Neural crest cell (in vitro differentiated cells): ENCODE results near the gene SORBS1. TPM values are rescaled to one million over a fixed set of nuclear protein-coding genes. Genes with fewer than 3 reads are reported as not detected.

Source experiments
- DNase-seq: peaks from one replicate; pipeline ENCODE4 v3.0.0; 2021; ENCODE audit warnings: low read depth, mixed read lengths, low spot score
- H3K27ac Mint-ChIP-seq: one replicate; pipeline ENCODE4 v1.8.0; 2021; ENCODE audit warnings: mild to moderate bottlenecking, mixed read lengths; ENCODE audit not compliant: unreplicated experiment
- H3K27me3 Mint-ChIP-seq: 2 replicates; pipeline ENCODE4 v1.8.0; 2021; ENCODE audit warnings: low read depth, mild to moderate bottlenecking, mixed read lengths
- H3K36me3 Mint-ChIP-seq: 2 replicates; pipeline ENCODE4 v1.8.0; 2021; ENCODE audit warnings: low read depth, mild to moderate bottlenecking, mixed read lengths
- H3K4me1 Mint-ChIP-seq: 2 replicates; pipeline ENCODE4 v1.8.0; 2021; ENCODE audit warnings: mixed read lengths
- H3K4me3 Mint-ChIP-seq: one replicate; pipeline ENCODE4 v1.8.0; 2021; ENCODE audit warnings: mild to moderate bottlenecking, mixed read lengths
- H3K9me3 Mint-ChIP-seq: 2 replicates; pipeline ENCODE4 v1.8.0; 2021; ENCODE audit warnings: mixed read lengths
- total RNA-seq: library from RNA; stranded (reverse); gene quantifications from 2 replicates; pipeline ENCODE4 v1.2.1, GENCODE V29; 2021
- TF ChIP-seq, protein P1 (sequence below): fragments of 200-600 bp; sonication (generic); conservative IDR thresholded peaks from 2 replicates; pipeline ENCODE4 v1.5.0; 2021; ENCODE audit warnings: antibody characterized with exemption, mild to moderate bottlenecking

SORBS1 gene
- total RNA-seq, 1 donor from 2014 or later = 15.3 TPM

DNA sequence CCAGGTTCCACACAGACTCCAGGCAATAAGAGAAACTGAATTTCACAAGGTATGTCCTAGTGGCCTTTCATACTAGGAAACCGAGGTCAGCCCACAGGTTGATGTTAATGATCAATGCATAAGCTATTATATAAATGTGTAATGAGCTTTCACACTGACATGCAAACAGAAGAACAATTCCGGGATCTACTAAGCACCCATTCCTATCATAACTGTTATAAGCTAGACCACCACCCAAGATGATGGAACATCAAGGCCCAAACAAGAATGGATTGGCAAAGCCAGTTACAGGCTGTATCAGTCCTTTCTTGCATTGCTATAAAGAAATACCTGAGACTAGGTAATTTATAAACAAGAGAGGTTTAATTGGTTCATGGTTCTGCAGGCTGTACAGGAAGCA, 15.2 kb downstream of the SORBS1 start:
- no peaks in the 10 kb centered on the region for H3K27me3 Mint-ChIP-seq
- no peak overlapping the region for H3K27ac Mint-ChIP-seq
- TF ChIP-seq, protein P1, sequence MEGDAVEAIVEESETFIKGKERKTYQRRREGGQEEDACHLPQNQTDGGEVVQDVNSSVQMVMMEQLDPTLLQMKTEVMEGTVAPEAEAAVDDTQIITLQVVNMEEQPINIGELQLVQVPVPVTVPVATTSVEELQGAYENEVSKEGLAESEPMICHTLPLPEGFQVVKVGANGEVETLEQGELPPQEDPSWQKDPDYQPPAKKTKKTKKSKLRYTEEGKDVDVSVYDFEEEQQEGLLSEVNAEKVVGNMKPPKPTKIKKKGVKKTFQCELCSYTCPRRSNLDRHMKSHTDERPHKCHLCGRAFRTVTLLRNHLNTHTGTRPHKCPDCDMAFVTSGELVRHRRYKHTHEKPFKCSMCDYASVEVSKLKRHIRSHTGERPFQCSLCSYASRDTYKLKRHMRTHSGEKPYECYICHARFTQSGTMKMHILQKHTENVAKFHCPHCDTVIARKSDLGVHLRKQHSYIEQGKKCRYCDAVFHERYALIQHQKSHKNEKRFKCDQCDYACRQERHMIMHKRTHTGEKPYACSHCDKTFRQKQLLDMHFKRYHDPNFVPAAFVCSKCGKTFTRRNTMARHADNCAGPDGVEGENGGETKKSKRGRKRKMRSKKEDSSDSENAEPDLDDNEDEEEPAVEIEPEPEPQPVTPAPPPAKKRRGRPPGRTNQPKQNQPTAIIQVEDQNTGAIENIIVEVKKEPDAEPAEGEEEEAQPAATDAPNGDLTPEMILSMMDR = no peak
- H3K9me3 Mint-ChIP-seq = peaks cover 5% of the 10 kb centered on the region
- peaks cover 15% of the 10 kb centered on the region for H3K4me1 Mint-ChIP-seq
- no peak overlapping the region for H3K4me3 Mint-ChIP-seq
- no peak for DNase-seq
- H3K36me3 Mint-ChIP-seq = no peaks in the 10 kb centered on the region

DNA sequence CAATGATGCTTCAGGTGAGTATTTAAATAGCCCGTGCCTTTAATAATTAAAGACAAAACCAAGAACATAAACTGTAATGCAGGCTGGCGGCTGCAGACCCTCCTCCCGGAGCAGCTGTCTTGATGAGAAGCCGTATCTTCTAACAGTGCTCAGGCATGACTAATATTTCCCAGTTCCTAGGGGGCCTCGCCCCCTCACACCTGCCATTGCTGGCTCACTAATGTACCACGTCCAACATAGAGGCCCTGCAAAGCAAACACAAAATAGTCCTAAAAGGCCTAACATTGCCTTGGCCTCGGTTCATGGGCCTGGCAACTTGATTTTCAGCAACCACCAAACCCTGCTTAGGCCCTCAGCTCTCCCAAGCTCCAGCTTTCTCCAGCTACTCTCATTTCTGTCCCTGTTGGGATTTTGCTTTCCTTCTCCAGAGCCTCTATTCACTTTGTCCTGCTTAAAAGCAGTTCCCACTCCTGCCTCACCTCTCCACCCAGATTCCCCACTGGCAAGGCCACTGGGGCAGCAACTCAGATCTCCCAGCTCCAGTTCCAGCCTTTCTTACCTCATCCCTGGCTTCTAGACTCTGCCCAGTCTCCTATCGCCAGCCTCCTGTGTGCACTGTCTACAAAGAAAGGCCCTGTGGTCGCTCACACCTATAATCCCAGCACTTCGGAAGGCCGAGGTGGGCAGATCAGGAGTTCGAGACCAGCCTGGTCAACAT, 16.2 kb downstream of the SORBS1 start:
- no peaks in the 10 kb centered on the region for H3K36me3 Mint-ChIP-seq
- H3K4me1 Mint-ChIP-seq = peaks cover 18% of the 10 kb centered on the region
- H3K9me3 Mint-ChIP-seq = peaks cover 5% of the 10 kb centered on the region
- DNase-seq = no peak
- TF ChIP-seq, protein P1 = no peak
- H3K27me3 Mint-ChIP-seq = no peaks in the 10 kb centered on the region
- no peak overlapping the region for H3K27ac Mint-ChIP-seq
- no peak overlapping the region for H3K4me3 Mint-ChIP-seq

DNA sequence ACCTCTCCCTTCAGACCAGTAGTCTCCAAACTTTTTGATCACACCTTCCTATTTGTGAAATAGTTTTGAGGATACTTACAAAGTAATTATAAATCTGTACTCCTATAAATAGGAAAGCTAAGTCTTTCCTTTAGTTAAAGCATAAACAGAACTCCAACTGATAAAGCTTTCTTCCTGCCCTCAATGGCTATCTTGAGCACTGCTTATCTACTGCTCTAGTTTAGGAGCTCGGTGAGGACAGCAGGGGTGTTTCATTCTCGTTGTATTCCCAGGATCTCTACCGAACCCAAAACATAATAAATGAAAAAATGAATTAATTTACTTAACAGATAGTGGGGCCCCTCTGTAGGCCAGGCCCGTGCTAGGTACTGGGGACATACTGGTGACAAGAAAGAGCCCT, 17.7 kb downstream of the SORBS1 start:
- peaks cover 27% of the 10 kb centered on the region for H3K4me1 Mint-ChIP-seq

DNA sequence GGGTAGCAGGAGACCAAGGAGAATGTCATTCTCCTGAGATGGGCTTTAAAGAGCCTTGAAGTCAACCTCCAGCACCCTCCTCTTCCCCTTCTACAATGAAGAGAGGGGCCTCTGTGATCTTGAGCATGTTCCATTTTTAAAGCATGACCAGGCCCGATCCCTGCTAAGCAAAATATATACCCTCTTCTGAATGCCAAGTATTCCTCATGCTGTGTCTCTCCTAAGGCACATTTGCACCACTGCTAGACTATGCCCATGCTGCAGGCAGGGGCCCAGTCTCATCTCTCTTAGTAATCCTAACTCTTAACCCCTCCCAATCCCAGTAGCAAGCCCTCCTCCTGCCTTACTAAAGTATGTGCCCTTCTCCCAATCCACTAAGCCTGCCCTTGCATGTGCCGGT, 18.4 kb downstream of the SORBS1 start:
- peaks cover 27% of the 10 kb centered on the region for H3K4me1 Mint-ChIP-seq
- peaks cover 5% of the 10 kb centered on the region for H3K9me3 Mint-ChIP-seq
- TF ChIP-seq, protein P1 = no peak
- no peaks in the 10 kb centered on the region for H3K36me3 Mint-ChIP-seq
- no peak overlapping the region for H3K27ac Mint-ChIP-seq
- no peak for DNase-seq
- H3K4me3 Mint-ChIP-seq = no peak overlapping the region
- no peaks in the 10 kb centered on the region for H3K27me3 Mint-ChIP-seq

More for the DNA sequence above, 17.7 kb downstream of the SORBS1 start:
- no peaks in the 10 kb centered on the region for H3K36me3 Mint-ChIP-seq
- TF ChIP-seq, protein P1 = no peak
- H3K9me3 Mint-ChIP-seq = peaks cover 5% of the 10 kb centered on the region
- H3K27me3 Mint-ChIP-seq = no peaks in the 10 kb centered on the region
- DNase-seq = no peak
- H3K4me3 Mint-ChIP-seq = no peak overlapping the region
- H3K27ac Mint-ChIP-seq = no peak overlapping the region

DNA sequence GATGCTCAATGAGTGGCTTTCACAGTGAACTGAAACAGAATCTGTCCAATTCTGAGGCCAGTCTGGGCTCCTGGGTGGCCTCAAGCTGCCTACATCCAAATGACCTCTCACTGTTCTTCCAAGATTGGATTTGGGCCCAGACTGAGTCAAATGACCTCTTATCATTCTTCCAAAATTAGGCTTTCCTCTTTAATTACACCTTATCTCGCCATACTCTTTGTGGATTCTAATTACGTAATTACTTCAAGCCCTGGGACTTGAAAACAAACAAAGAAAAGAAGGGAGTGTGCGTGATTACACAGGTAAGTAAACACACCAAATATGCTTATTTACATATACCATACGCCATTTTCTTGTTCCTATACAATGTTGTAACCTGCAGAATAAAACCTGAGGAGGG, 18.8 kb downstream of the SORBS1 start:
- Mint-ChIP-seq H3K4me3 (no peak overlapping the region), H3K36me3 (no peaks in the 10 kb centered on the region), H3K4me1 (peaks cover 27% of the 10 kb centered on the region), H3K9me3 (peaks cover 5% of the 10 kb centered on the region), H3K27ac (no peak overlapping the region), H3K27me3 (no peaks in the 10 kb centered on the region)
- no peak for DNase-seq
- TF ChIP-seq, protein P1 = no peak
